Gastroesophageal sphincter (tissue), 4 donors: ENCODE measurements around the gene NFATC2IP. TPM values are rescaled to one million over a fixed set of nuclear protein-coding genes. Genes with fewer than 3 reads are reported as not detected.

Experiments used
- ATAC-seq: fragments of 150-250 bp; one replicate; pipeline ENCODE4 v1.9.1; 2016; ENCODE audit warnings: mild to moderate bottlenecking, moderate library complexity
- H3K27ac ChIP-seq, 4 donors: fragments of 200-600 bp; sonication (generic) in 3 of 4; 1 replicate in 3 of 4; 2 replicates in 1 of 4; pipeline ENCODE4 v1.5.1; 2016 to 2019
- H3K27me3 ChIP-seq: fragments of 200-600 bp; sonication (generic); one replicate; pipeline ENCODE4 v1.5.1; 2019
- H3K36me3 ChIP-seq, 2 donors: fragments of 200-600 bp; sonication (generic); one replicate each; pipeline ENCODE4 v1.5.1; 2019; ENCODE audit warnings: control low read depth in 1 of 2
- H3K4me1 ChIP-seq, 3 donors: fragments of 200-600 bp; sonication (generic); 1 replicate in 2 of 3; 2 replicates in 1 of 3; pipeline ENCODE4 v1.5.1; 2016 to 2019; ENCODE audit warnings: control low read depth in 2 of 3
- H3K4me3 ChIP-seq, 2 donors: fragments of 200-600 bp; sonication (generic); one replicate each; pipeline ENCODE4 v1.5.1; 2019; ENCODE audit warnings: mild to moderate bottlenecking in 1 of 2, moderate library complexity in 1 of 2
- H3K9me3 ChIP-seq, 3 donors: fragments of 200-600 bp; sonication (generic); one replicate each; pipeline ENCODE4 v1.5.1; 2017 to 2019; ENCODE audit warnings: control low read depth in 2 of 3
- CTCF ChIP-seq, 4 experiments: fragments of 200-600 bp in 2 of 4; fragments of 450-650 bp in 2 of 4; sonication (generic) in 1 of 4; IDR thresholded peaks; one replicate each; pipeline ENCODE4 v1.5.1; 2017 to 2019; ENCODE audit warnings: antibody characterized with exemption in 4 of 4, mild to moderate bottlenecking in 2 of 4, moderate library complexity in 2 of 4
- EP300 ChIP-seq: sonication (generic); formaldehyde crosslinking; IDR thresholded peaks from one replicate; pipeline ENCODE4 v1.6.1; 2017; ENCODE audit warnings: antibody characterized with exemption, mild to moderate bottlenecking
- POLR2A ChIP-seq, 2 donors: fragments of 450-650 bp; IDR thresholded peaks; one replicate each; pipeline ENCODE4 v1.6.1; 2017; ENCODE audit warnings: antibody characterized with exemption in 2 of 2, mild to moderate bottlenecking in 2 of 2, moderate library complexity in 1 of 2
- POLR2AphosphoS5 ChIP-seq: sonication (generic); formaldehyde crosslinking; IDR thresholded peaks from one replicate; pipeline ENCODE4 v1.6.1; 2017; ENCODE audit warnings: antibody characterized with exemption
- WGBS, 2 donors: methylation state at CpG; one replicate each; pipeline ENCODE4 v1.1.5; 2018; ENCODE audit warnings: low coverage in 1 of 2; 5-methylcytosine and 5-hydroxymethylcytosine counted together
- total RNA-seq, 4 donors: library from RNA; depleted of rRNA; stranded (reverse); fragments of >200 nt; gene quantifications; one replicate each; pipeline ENCODE4 v1.1.0, GENCODE V29; 2016

The NFATC2IP gene
- total RNA-seq, 4 donors from 2014 or later, result 13.9 to 28.0 (median 22.8) TPM

GRCh38 chr16:28933171-28933570 lies 17.6 kb upstream of the NFATC2IP start:
- TF ChIP-seq CTCF (IDR thresholded peaks at IDR 0.05) (no peak), EP300 (no peak), POLR2AphosphoS5 (no peak), POLR2A (IDR thresholded peaks at IDR 0.05) (no peak)
- H3K36me3 ChIP-seq, result no peaks in the 10 kb centered on the region
- no peak overlapping the region for H3K27ac ChIP-seq
- no peak for ATAC-seq
- H3K27me3 ChIP-seq, result peaks cover 17% of the 10 kb centered on the region
- peaks cover 0 to 12% (median 0%) of the 10 kb centered on the region in 3 donors for H3K4me1 ChIP-seq
- WGBS, 2 donors, result 80% methylated on average over 1 to 5 of the region's 8 CpGs
- H3K9me3 ChIP-seq, result no peaks in the 10 kb centered on the region
- no peak overlapping the region for H3K4me3 ChIP-seq

- Histone ChIP-seq H3K9me3 (no peaks in the 10 kb centered on the region), H3K27ac (no peak overlapping the region), H3K4me3 (no peak overlapping the region), H3K4me1 (peaks cover 0 to 12% (median 0%) of the 10 kb centered on the region in 3 donors), H3K27me3 (peaks cover 28% of the 10 kb centered on the region), H3K36me3 (no peaks in the 10 kb centered on the region)
- WGBS, 2 donors, result 80 to 100% methylated on average over 2 to 3 of the region's 4 CpGs
- TF ChIP-seq POLR2A (IDR thresholded peaks at IDR 0.05) (no peak), CTCF (IDR thresholded peaks at IDR 0.05) (no peak), EP300 (no peak), POLR2AphosphoS5 (no peak)
- ATAC-seq, result no peak
Observed at GRCh38 chr16:28935346-28935745, 15.4 kb upstream of the NFATC2IP start.

- Histone ChIP-seq H3K27ac (no peak overlapping the region), H3K27me3 (peaks cover 28% of the 10 kb centered on the region), H3K4me3 (peak overlapping the region in 1 of 2 donors; percentile 33), H3K9me3 (no peaks in the 10 kb centered on the region), H3K4me1 (peaks cover 0 to 12% (median 0%) of the 10 kb centered on the region in 3 donors), H3K36me3 (no peaks in the 10 kb centered on the region)
- no peak for TF ChIP-seq POLR2AphosphoS5
- no peak for TF ChIP-seq EP300
- no peak for TF ChIP-seq POLR2A (IDR thresholded peaks at IDR 0.05)
- no peak for TF ChIP-seq CTCF (IDR thresholded peaks at IDR 0.05)
- 43% methylated on average over 15 of the region's 36 CpGs; no CpG with 5 or more reads in 1 of the 2 donors for WGBS, 2 donors
- ATAC-seq, result peak; percentile 93
Observed at GRCh38 chr16:28935924-28936783, 14.6 kb upstream of the NFATC2IP start.

- H3K4me1 ChIP-seq, result peaks cover 0 to 12% (median 0%) of the 10 kb centered on the region in 3 donors
- H3K27me3 ChIP-seq, result peaks cover 28% of the 10 kb centered on the region
- no CpG with 5 or more reads among the region's 26 CpGs for WGBS, 2 donors
- H3K27ac ChIP-seq, result no peak overlapping the region
- no peaks in the 10 kb centered on the region for H3K36me3 ChIP-seq
- TF ChIP-seq POLR2AphosphoS5 (no peak), POLR2A (IDR thresholded peaks at IDR 0.05) (no peak), EP300 (no peak), CTCF (IDR thresholded peaks at IDR 0.05) (no peak)
- H3K4me3 ChIP-seq, result peak overlapping the region in 1 of 2 donors; percentile 33
- no peak for ATAC-seq
- H3K9me3 ChIP-seq, result no peaks in the 10 kb centered on the region
Observed at GRCh38 chr16:28936784-28937155, 14.0 kb upstream of the NFATC2IP start.
